Measurements from ENCODE around the gene KCTD3.

Gene KCTD3

DNA sequence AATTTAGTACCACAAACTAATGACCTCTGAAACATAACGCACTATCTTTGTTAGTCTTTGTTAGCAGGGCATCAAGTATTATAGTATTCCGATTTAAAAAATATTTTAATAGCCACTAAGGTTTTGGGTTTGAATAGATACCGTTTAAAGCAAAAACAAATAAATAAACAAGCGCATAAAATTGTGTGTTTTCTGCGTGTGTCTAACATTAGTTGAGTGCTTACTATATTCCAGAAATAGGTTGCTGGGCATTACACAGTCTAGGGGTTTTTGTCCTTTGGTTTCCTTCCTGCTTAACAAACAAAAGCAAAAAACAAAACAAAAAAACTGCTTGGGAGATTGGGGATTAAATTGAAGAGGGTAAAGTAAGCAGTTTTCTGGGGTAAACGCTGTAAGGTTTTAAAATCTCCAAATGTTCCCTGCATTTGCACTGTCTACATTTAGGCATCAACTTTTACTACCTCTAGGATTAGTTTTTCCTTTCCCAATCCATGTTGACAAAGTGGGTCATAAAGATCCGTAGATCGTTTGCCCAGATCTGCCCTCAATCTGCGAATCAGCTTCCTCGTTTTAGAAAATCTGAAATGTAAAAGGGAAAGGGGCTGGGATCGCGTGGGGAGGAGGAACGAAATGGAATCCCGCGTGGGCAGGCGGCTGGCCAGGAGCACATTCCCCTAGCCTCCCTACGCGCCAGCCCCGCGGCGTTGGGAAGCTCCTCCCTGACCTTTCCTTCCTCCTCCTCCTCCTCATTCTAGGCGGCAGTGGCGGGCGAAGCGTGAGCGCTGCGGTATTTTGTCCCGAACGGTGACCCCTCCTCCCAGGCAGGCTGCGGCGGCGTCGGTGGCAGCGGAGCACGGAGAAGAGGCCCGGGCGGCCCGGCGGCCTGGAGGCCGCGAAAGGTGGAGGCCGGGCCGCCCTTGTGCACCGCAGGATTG, at the start of gene KCTD3:
KCTD3 (plus strand) TSS at position 749 of the 935 bp plus-strand sequence. CDS start 382 bp downstream, outside the sequence.
- DNase-seq: peak; percentile 67

DNA sequence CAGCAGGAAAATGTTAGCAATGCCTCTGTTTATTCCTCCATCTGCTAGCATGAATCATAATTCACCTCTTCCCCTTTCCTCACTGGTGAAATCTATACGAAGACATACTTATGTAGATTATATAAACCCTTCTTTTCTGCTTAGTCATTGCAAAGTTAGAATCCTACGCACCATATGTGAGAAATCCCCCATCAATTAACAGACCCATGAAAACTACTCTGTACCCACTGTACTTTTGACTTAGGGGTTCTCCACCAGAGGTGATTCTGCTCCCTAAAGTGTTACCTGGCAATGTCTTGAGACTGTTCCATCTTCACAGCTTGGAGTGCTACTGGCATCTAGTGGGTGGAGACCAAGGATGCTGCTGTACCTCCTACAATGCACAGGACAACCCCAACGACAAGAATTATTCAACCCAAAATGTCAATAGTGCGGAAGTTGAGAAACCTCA, 49.6 kb upstream of the KCTD3 start:
- peak; percentile 5 for DNase-seq

DNA sequence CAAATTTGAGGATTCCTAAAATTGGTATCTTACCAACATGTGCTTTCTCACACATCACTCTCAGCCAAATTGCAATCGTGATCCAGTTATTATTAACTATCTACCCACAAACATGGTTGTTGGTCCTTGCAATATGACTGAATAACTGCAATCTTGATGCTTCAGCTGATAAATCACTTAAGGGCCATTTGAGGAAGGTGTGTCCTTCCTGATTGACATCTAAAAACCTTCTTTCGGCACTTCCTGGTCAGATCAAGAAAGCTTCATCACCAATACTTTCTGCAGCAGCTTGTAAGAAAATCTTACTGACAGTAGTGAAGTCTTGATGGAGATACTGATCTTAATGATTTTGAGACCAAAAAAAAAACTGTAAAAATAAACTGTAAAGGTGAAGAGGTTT, 48.5 kb upstream of the KCTD3 start:
- no peak for DNase-seq

DNA sequence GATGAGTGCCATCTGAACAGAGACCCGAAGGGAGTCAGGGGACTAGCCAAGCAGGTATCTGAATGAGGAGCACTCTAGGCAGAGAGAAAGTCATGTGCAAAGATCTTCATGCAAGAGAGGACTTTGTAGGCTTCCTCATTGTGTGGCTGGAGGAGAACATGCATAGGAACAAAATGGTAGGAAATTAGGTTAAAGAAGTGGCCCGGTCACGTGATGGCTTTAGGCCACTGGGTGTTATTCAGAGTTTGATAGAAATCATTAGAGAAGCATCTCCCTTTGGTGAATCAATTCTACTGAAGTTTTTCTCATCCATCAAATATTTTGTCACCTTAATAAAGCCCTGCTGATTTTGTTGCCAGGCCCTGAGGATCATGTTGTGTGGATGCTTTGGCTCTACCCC, 45.8 kb upstream of the KCTD3 start:
- no peak for DNase-seq

DNA sequence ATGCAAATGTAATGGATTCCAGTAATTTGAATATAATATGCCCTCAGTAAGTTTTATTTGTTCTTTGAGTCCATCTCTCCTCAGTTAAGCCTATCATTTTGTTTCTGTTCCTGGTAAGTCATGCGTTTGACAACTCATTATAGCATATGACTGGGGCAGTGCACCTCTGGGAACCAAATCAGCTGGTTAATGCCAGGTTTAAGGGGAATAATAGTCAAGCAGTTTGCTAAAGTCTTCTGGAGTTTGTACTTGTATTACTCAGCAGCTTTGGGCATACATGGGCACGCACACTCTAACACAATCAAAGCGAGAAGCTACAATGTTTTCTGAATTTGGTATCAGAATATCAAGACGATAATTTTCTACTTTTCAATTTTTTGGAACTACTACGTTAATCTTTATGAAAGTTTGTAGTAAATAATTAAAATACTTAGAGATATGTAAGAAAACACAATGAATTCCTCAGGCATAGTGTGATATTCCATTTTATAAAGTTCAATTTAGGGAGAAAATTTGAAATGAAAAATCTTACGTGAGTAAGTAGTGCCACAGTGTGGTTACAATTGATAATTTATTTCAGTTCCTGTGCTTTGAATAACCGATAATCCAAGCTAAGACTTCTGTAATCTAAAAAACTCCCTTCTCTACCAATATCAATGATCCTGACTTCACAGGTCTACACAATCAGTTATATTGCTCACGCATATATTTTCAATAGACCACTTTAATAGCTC, 43.8 kb upstream of the KCTD3 start:
- peak; percentile 8 for DNase-seq

DNA sequence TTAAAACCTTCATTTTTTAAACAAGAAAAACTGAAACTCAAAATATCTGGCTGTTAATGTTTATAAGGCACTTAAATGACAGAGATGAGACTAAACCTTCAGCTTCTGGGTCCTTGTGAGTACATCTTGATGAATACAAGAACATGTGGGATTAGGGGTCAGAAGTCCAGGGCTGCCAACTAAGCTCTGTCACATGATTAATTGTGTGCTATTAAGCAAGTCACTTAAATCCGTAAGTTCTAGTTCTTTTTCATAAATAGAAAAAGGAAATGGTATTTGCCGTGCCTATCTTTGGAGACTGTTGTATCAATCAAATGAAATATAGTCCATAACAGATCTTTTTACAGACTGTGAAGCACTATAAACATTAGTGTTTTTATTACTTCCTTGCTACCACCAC, 43.2 kb upstream of the KCTD3 start:
- no peak for DNase-seq

DNA sequence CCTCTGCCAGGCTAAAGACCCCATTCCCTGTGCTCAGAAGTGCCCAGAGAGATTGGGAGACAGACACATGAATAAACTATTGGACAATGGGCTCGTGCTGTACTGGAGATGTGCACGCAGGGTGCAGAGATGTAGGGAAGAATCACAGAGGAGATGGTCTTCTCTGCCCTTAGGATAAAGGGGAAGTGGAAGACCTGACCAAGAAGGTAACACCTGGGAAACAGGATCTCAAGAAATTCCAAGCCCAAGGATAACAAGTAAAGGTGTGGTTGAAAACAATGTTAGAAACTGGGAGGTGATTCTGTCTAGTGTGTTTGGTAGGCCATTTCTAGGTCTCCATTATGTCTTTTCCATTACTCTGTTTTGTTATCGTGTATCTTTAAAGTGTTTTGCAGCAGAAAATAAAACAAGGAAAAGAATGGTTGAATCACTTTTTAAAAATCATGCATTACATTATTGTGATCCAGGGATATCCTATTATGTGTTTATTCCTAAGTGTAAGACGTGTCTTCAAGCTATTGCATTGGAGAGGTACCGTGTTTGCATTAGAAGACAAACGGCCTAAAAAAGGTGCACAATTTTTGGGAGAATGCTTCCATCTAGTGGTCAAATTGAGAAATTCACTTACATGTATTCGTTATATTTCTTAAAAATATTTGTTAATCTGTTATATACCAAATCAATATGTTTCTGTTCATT, 40.8 kb upstream of the KCTD3 start:
- DNase-seq: peak; percentile 61

DNA sequence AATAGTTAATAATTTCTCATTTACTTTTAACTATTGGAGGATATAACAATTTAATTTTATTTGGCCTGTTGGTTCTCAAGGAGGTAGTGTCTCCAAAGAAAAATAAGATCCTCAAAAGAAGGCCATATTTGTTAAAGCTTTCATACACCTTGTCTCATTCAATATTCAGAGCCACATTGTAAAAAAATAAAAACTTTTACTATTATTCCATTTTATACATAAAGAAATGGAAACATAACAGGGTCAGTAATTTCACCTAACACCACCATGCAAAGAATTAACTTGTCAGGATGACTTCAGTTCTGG, 40.3 kb upstream of the KCTD3 start:
- DNase-seq: no peak

DNA sequence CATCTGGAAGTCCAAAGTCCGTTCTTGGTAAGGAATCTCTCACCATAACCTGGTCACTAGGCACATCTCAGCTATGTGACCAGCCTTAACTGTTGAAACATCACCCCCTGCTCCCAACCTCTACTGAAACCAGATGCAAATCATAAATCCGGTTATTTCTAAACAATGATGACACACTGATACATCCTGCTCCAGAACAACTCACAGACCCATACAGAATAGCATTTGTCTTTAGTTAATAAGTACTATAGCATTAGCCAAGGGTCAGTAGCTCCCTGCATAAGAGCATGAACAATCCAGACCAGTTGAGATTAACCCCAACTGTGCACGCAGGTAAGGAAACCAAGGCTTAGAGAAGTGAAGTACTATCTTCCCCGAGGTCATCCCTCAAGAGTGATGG, 38.0 kb upstream of the KCTD3 start:
- DNase-seq: no peak

DNA sequence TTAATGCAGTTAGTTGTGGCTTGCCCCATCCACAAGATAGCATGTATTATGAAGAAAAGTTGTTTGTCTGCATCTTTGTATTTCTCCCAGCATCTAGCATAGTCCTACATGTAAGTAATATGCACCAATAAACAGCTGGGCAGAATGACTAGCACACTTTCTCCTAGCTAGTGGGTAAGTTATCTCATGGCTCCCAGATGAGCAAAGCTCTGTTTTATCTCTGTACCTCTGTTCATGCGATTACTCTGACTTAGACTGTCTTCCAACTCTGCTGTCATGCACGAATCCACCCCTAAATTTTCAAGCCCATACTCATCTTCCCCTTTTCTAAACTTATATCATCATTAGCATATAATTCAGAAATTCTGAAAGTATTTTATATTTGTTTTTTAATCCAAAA, 37.5 kb upstream of the KCTD3 start:
- DNase-seq: no peak

DNA sequence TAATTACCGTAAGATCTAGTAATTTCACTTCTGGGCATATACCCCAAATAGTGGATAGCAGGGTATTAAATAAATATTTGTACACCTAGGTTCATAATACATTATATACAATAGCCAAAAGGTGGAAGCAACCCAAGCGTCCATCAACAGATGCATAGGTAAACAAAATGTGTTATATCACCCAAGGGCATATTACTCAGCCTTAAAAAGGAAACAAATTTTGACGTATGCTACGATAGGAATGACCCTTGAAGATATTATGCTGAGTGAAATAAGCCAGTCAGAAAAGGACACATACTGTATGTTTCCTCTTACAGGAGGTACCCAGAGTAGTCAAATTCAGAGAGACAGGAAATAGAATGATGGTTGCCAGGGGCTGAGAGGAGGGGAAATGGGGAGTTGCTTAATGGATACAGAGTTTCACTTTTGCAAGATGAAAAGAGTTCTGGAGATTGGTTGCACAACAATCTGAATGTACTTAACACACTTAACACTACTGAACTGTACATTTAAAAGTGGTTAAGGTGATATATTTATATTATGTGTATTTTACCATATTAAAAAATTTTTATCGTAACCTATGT, 36.6 kb upstream of the KCTD3 start:
- DNase-seq: no peak

DNA sequence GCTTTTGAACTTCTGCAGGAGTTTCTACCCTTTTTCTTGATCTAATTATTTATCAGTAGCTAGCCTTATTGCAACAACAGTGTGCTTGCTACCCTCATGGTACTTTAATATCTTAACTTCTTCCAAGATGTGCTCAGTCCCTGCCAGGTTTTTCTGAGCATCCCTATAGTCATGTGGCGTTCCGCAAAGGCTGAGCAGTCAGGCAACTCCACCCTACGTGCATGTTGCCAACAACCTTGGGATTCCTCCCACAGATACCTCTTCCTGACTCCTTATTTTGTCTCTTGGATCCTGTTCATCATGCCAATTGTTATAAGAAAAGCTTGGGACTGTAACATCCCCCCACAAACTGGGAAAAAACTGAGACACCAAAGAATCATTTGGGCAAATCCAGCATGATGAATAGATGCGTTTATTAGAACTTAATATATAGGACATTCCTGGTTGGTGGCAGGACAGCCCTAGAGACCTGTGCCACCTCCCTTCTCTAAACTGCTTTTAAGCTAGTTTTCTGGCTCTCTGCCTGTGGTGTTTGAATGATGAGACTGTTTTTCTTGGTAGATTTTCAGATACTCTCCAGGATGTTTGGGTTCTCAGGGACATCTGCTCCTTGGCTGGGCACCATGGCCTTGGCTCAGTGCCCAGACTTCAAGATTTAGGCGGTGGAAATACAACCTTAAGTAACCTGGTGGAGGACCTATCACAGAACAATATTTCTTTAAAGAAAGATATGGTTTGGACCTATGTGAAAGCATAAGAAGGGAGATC, 27.1 kb upstream of the KCTD3 start:
- DNase-seq: peak; percentile 49

DNA sequence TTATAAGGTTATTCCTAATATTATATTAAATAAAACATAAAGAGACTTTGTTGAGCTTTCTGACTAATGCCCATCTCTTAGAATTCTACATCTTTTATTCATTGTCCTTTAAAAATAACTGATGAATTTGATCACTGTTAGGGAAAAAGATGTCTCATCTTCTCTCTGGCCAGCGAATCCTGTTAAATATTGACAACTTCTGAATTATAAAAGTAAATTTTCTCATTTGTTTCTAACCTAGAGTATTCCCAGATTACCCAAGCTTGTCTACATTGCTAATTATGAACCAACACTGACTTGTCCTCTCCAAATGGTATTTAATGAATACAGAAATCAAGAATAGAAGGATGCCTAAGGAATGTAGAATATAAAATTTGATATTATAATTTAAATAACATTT, 24.8 kb upstream of the KCTD3 start:
- DNase-seq: no peak

DNA sequence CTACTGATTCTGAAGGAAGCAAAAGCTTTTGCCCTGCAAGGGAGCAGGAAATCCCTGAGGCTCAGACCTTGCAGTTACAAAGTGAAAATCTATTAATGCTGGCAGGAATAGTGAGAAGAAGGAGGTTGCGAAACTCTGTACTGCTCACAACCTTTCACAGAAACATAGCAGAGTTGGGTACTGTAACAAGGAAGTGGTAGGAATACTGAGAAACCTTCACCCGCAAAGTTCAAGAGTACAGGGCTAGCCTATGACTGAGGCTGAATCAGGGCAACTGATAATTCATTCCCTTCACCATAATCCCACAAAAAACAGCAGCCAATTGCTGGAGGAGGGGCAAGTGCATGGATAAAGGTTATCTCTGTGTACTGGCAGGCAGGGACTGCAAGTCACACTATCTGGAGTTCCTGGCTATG, 23.9 kb upstream of the KCTD3 start:
- no peak for DNase-seq

DNA sequence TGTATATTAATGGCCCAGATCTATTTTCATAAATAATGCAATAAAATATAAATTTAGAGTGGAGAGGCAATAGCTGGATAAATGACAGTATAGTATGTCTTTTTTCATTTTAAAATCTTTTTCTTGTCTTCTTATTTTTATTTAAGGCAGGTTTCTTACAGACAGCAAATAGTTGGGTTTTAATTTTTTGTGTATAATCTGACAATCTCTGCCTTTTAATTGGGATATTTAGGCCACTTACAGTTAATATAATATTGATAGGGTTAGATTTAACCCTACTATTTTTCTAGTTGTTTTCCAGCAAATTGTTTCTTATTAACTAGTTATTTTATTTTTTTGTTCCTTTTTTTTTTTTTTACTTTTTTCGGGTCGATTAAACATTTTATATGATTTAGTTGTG, 23.3 kb upstream of the KCTD3 start:
- DNase-seq: no peak

DNA sequence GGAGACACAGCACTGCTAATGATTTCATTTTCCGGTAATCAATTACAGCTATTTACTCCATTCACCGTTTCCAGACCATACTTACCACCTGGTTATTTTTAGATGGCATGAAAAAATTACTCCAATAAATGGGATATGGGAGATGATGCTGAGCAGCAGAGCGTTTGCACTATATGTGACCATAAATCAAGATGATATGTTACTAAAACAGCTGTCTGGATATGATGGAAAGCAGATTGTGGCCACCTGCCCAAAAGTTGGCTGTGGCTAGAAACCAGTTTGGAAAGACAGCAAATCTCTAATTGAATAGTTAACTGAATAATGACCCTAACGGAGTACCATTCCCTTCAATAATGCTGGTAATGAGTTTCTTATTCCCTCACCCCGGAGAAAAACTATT, 22.5 kb upstream of the KCTD3 start:
- DNase-seq: no peak

DNA sequence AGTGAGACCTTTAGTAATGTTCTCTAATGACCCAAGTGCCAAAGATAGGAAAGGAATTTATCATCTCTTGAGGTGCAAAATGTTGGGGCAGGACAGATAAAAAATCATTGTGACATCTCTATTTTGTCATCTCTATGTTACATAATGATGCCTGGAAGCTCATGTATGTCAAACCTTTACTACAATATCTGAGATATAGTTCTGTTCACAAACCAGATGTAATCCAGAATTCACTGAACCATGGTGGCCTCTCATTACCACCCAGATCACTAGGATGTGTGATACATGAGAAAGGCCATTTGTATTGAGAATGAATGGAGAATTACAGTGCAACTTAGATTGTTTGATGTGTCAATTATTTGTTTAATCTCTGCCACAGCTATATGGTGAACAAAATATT, 22.0 kb upstream of the KCTD3 start:
- DNase-seq: no peak

DNA sequence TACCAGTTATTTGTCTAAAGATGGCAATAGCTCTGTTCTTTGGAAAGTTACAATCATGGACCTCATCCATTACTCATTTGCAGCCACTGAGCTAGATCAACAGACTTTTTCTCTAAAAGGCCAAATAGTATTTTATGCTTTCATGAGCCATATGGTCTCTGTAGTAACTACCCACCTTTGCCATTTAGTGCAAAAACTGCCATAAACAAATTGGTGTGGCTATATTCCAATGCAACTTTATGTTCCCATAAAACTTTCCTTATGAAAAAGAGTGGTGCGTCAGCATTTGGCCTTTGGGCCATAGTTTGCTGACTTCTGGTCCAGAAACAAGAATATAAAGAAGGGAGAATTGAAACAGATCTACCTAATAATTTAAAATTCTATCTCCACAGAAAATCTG, 20.1 kb upstream of the KCTD3 start:
- DNase-seq: no peak

DNA sequence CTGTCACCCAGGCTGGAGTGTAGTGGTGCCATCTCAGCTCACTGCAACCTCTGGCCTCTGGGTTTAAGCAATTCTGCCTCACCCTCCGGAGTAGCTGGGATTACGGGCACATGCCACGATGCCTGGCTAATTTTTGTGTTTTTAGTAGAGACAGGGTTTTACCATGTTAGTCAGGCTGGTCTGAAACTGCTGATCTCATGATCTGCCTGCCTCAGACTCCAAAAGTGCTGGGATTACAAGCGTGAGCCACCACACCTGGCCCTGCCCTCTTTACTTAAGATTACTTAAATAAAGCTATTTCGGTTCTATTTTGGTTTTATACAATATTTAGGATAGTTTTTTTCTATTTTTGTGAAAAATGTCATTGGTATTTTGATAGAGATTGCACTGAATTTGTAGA, 15.3 kb upstream of the KCTD3 start:
- DNase-seq: no peak

DNA sequence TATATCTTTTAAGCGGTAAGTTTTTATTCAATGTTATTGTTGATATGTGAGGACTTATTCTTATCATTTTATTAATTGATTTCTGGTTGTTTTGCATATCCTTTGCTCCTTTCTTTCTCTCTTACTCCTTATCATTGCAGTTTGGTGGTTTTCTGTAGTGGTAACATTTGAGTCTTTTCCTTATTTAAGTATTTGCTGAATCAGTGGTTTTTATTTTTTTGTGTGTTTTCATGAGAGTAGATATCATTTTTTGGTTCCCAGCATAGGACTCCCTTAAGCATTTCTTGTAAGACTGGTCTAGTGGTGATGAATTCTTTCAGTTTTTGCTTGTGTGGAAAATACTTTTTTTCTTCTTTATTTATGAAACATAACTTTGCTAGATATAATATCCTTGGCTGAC, 12.2 kb upstream of the KCTD3 start:
- DNase-seq: no peak

DNA sequence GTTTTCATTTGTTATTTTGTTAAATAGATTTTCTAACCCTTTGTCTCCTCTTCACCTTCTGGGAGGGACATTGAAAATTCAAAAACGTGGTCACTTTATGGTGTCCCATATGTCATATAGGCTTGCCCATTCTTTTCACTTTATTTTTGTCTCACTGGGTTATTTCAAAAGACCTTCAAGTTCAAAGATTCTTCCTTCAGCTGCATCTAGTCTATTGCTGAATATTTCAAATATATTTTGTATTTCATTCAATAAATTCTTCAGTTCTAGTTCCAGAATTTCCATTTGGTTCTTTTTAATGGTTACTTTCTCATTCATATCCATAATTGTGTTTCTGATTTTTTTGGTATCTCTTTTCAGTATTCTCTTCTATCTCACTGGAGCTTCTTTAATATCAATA, 11.6 kb upstream of the KCTD3 start:
- DNase-seq: no peak

DNA sequence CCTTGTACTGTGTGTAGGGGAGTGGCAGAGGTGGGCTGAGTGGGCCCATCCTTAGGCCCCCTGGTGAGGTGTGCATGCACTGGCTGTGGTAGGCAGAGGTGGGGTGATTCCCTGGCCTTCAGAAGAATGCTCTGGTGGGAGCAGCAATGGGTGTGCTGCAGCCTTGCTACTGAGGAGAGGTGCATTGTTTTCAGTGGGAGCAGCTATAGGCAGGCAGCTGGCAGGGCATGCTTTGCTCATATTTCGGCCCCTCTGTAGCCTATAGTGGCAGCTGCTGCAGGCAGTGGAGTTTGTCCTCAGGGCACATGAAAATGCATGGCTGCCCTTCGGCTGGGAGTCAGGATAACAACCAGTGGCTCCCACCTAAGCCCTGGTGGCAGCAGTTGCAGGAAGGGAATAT, 10.1 kb upstream of the KCTD3 start:
- DNase-seq: no peak

DNA sequence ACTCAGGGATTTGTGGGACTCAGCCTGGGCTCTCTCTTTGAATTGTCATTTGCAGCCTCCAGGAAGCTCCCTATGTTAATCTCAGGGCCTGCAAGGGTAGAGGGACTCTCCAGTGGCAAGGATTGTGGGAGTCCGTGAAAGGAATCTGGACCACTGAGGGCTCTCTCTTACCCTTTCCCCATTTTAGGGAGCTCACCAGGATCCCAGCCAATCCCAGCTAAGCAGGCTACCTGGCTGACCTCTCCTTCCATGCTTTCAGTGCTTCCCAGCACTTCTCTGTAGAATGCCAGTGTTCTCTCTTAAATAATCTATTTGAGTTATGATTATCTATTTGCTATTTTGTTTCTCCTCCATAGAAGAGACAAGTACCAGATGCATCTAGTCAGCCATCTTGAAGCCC, 9.6 kb upstream of the KCTD3 start:
- DNase-seq: no peak

Data from NCI-H1105 (cell line).